ENCODE data around the gene FAM20C.

The FAM20C gene

GRCh38 chr7:272108-272615 is 79.8 kb downstream of the FAM20C start:
- DNase-seq (ENCODE audit: low spot score) = no peak

GRCh38 chr7:272631-273030 is 80.3 kb downstream of the FAM20C start:
- no peak for DNase-seq (ENCODE audit: low spot score)

GRCh38 chr7:273327-273726 is 81.0 kb downstream of the FAM20C start:
- no peak for DNase-seq (ENCODE audit: low spot score)

GRCh38 chr7:274266-274665 is 81.9 kb downstream of the FAM20C start:
- DNase-seq (ENCODE audit: low spot score) = no peak

- DNase-seq (ENCODE audit: low spot score) = no peak
Measured at GRCh38 chr7:276230-276835, 84.0 kb downstream of the FAM20C start.

GRCh38 chr7:277228-277627 is 84.9 kb downstream of the FAM20C start:
- DNase-seq (ENCODE audit: low spot score) = no peak

GRCh38 chr7:278081-278480 is 85.7 kb downstream of the FAM20C start:
- DNase-seq (ENCODE audit: low spot score) = no peak

- DNase-seq (ENCODE audit: low spot score) = no peak
Measured at GRCh38 chr7:279821-280220, 87.5 kb downstream of the FAM20C start.

- DNase-seq (ENCODE audit: low spot score) = no peak
Measured at GRCh38 chr7:280461-280860, 88.1 kb downstream of the FAM20C start.

- DNase-seq (ENCODE audit: low spot score) = no peak
Measured at GRCh38 chr7:281637-282036, 89.3 kb downstream of the FAM20C start.

GRCh38 chr7:282621-283020 is 90.2 kb downstream of the FAM20C start:
- no peak for DNase-seq (ENCODE audit: low spot score)

- no peak for DNase-seq (ENCODE audit: low spot score)
Measured at GRCh38 chr7:284762-285722, 92.7 kb downstream of the FAM20C start.

- no peak for DNase-seq (ENCODE audit: low spot score)
Measured at GRCh38 chr7:285731-286130, 93.4 kb downstream of the FAM20C start.

- DNase-seq (ENCODE audit: low spot score) = no peak
Measured at GRCh38 chr7:286266-286665, 93.9 kb downstream of the FAM20C start.

- DNase-seq (ENCODE audit: low spot score) = no peak
Measured at GRCh38 chr7:288671-289101, 96.3 kb downstream of the FAM20C start.

GRCh38 chr7:289209-289755 is 96.9 kb downstream of the FAM20C start:
- DNase-seq (ENCODE audit: low spot score) = no peak

GRCh38 chr7:289756-290553 is 97.6 kb downstream of the FAM20C start, which contains the start of gene FOXL3:
Gene FOXL3, plus strand, starts transcription at chr7:290170. Its CDS starts 0 bp downstream, at chr7:290170.
- no peak for DNase-seq (ENCODE audit: low spot score)

GRCh38 chr7:290554-291372 is 98.4 kb downstream of the FAM20C start:
- no peak for DNase-seq (ENCODE audit: low spot score)

- DNase-seq (ENCODE audit: low spot score) = no peak
Measured at GRCh38 chr7:291373-292092, 99.2 kb downstream of the FAM20C start.

- no peak for DNase-seq (ENCODE audit: low spot score)
Measured at GRCh38 chr7:292226-292625, 99.9 kb downstream of the FAM20C start.
